ENCODE data around the gene DRAM2.

GRCh38 chr1:111129376-111129775 is 10.5 kb downstream of the DRAM2 start:
- no peak for TF ChIP-seq POLR2A (IDR thresholded peaks at IDR 0.05; ENCODE audit: low read depth, low read length)
- no peak for TF ChIP-seq POU2F2 (IDR thresholded peaks at IDR 0.05; ENCODE audit: low read depth, low read length)
- no peak for TF ChIP-seq POLR2AphosphoS5 (IDR thresholded peaks at IDR 0.05; ENCODE audit: low read depth, low read length)
- no peak for TF ChIP-seq TAF1 (IDR thresholded peaks at IDR 0.05; ENCODE audit: low read depth, low read length)
- TF ChIP-seq SPI1 (IDR thresholded peaks at IDR 0.05; ENCODE audit: low read depth, low read length): no peak
